Measurements from ENCODE around the gene AGK. TPM values are rescaled to one million over a fixed set of nuclear protein-coding genes. Genes with fewer than 3 reads are reported as not detected.

The AGK gene
- total RNA-seq, 1 donor from 2014 or later, result 27.8 TPM

GRCh38 chr7:141702892-141703291 lies 151.7 kb downstream of the AGK start:
- no peaks in the 10 kb centered on the region for H3K27me3 Mint-ChIP-seq (ENCODE audit: unreplicated experiment)
- no peak for TF ChIP-seq CTCF (IDR thresholded peaks at IDR 0.05)
- H3K4me3 Mint-ChIP-seq (ENCODE audit: unreplicated experiment), result peak overlapping the region; percentile 3
- no peak overlapping the region for H3K27ac Mint-ChIP-seq (ENCODE audit: unreplicated experiment)
- DNase-seq (ENCODE audit: extremely low spot score, unreplicated experiment), result no peak
- H3K36me3 Mint-ChIP-seq (ENCODE audit: unreplicated experiment), result no peaks in the 10 kb centered on the region
- peaks cover 39% of the 10 kb centered on the region for H3K4me1 Mint-ChIP-seq (ENCODE audit: unreplicated experiment)
- no peaks in the 10 kb centered on the region for H3K9me3 Mint-ChIP-seq (ENCODE audit: unreplicated experiment)

GRCh38 chr7:141704112-141704511 lies 152.9 kb downstream of the AGK start:
- Mint-ChIP-seq H3K27me3 (ENCODE audit: unreplicated experiment) (no peaks in the 10 kb centered on the region), H3K9me3 (ENCODE audit: unreplicated experiment) (no peaks in the 10 kb centered on the region), H3K36me3 (ENCODE audit: unreplicated experiment) (no peaks in the 10 kb centered on the region), H3K27ac (ENCODE audit: unreplicated experiment) (no peak overlapping the region), H3K4me1 (ENCODE audit: unreplicated experiment) (peaks cover 30% of the 10 kb centered on the region), H3K4me3 (ENCODE audit: unreplicated experiment) (no peak overlapping the region)
- DNase-seq (ENCODE audit: extremely low spot score, unreplicated experiment), result no peak
- TF ChIP-seq CTCF (IDR thresholded peaks at IDR 0.05), result no peak

GRCh38 chr7:141704741-141705140 lies 153.5 kb downstream of the AGK start:
- H3K27ac Mint-ChIP-seq (ENCODE audit: unreplicated experiment), result no peak overlapping the region
- H3K4me3 Mint-ChIP-seq (ENCODE audit: unreplicated experiment), result no peak overlapping the region
- no peaks in the 10 kb centered on the region for H3K27me3 Mint-ChIP-seq (ENCODE audit: unreplicated experiment)
- H3K4me1 Mint-ChIP-seq (ENCODE audit: unreplicated experiment), result peaks cover 30% of the 10 kb centered on the region
- TF ChIP-seq CTCF (IDR thresholded peaks at IDR 0.05), result no peak
- no peaks in the 10 kb centered on the region for H3K9me3 Mint-ChIP-seq (ENCODE audit: unreplicated experiment)
- DNase-seq (ENCODE audit: extremely low spot score, unreplicated experiment), result no peak
- H3K36me3 Mint-ChIP-seq (ENCODE audit: unreplicated experiment), result no peaks in the 10 kb centered on the region

Other genes starting within 250 kb of the AGK start
- 10.6 and 12.3 TPM in 2 replicates for gene DENND11, start 150.8 kb downstream of the AGK start, total RNA-seq
- gene WEE2, start 156.9 kb downstream of the AGK start, total RNA-seq, result not detected in 2 replicates
- 96.4 and 112 TPM in 2 replicates for gene SSBP1, start 186.9 kb downstream of the AGK start, total RNA-seq
- gene TAS2R3, start 212.7 kb downstream of the AGK start, total RNA-seq, result 1.6 and 2.6 TPM in 2 replicates
- gene TAS2R4, start 225.3 kb downstream of the AGK start, total RNA-seq, result 1.7 and 2.2 TPM in 2 replicates
- gene TAS2R5, start 238.8 kb downstream of the AGK start, total RNA-seq, result 3.1 and 3.2 TPM in 2 replicates

Measured in osteocyte (in vitro differentiated cells).